HCT116 (cell line): ENCODE results near the gene GPATCH2L.

Source experiments
- EZH2phosphoT487 ChIP-seq: fragments of 200-600 bp; IDR thresholded peaks from 2 replicates; pipeline ENCODE4 v1.6.1; 2018; ENCODE audit warnings: antibody characterized with exemption, borderline replicate concordance
- RAD21 ChIP-seq: IDR thresholded peaks from 2 replicates; pipeline ENCODE4 v1.6.1; 2012; ENCODE audit warnings: low read depth, mild to moderate bottlenecking

DNA sequence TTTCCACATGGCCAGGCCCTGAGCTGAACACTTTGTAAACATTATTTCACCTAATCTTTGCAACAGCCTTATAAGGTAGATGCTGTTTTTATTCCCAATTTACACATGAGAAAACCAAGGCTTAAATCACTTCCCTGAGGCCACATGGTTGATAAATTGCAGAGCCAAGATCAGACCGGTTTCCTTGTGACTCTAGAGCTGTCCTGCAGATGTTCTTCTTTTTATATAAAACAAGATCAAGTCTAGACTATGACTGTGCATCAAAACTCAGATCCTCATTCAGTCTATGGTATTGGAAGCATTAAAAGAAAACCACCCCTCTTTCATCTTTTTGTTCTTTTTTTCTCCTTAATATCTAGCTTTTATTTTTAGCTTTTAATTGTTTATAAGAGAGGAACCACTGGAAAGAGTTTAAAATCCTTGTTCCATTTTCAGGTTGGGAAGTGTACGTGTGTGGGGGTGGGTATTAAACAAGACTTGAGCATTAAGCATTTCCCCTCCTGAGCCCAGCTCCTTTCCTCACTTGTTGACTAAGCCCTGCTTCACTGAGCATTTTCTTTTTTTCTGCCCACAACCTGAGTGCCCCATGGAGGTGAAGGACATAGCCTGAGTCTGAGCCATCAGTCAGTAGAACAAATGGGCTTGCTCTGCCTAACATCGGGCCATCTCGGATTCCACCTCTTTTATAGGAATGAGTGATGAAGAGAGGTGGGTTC, 45.4 kb downstream of the GPATCH2L start:
- TF ChIP-seq RAD21 (no peak), EZH2phosphoT487 (no peak)
